ENCODE results near the gene SLCO4A1.

SLCO4A1 gene

DNA sequence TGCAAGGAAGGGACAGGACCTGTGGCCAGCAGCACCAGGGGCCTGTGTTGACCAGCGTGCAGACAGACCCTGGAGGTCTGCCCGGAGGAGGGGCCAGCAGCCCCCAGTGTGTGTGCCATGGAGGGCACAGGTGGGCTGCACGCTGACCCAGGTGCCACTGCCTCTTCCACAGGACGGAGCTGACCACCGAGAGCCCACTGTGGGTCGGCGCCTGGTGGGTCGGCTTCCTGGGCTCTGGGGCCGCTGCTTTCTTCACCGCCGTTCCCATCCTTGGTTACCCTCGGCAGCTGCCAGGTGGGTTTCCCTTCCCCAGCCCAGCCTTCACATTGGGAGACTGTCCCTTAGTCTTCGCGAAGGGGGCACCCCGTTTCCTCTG lies 17.9 kb downstream of the SLCO4A1 start:
- no peak overlapping the region for H3K27ac ChIP-seq (ENCODE audit: insufficient read depth, low read length, poor library complexity, severe bottlenecking)
- H3K27me3 ChIP-seq (replicated peaks; ENCODE audit: control insufficient read depth, insufficient read depth, low read length, poor library complexity, severe bottlenecking), result no peaks in the 10 kb centered on the region
- DNase-seq, result no peak
- no peaks in the 10 kb centered on the region for H3K4me1 ChIP-seq (ENCODE audit: control insufficient read depth, insufficient read depth, low read length, poor library complexity, severe bottlenecking)
- no peak overlapping the region for H3K4me3 ChIP-seq (ENCODE audit: insufficient read depth, low read depth, low read length, poor library complexity, severe bottlenecking)
- H3K9me3 ChIP-seq (ENCODE audit: control insufficient read depth, low read length), result no peaks in the 10 kb centered on the region
- H3K36me3 ChIP-seq (ENCODE audit: control insufficient read depth, insufficient read depth, low read length), result no peaks in the 10 kb centered on the region

DNA sequence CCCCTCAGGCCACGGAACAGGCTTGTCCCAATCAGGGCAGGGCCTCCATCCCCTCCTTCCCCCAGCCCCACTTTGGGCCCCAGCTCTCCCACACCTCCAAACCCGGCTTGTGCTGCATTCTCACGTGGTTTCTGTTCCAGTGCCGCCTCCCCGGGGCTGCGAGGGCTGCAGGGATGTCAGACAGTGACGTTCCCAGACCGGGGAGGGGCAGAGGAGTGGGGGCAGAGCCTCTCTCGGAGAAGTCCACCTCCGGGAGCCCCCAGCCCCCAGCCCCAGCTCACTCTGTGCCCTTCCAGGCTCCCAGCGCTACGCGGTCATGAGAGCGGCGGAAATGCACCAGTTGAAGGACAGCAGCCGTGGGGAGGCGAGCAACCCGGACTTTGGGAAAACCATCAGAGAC lies 18.5 kb downstream of the SLCO4A1 start:
- H3K27me3 ChIP-seq (replicated peaks; ENCODE audit: control insufficient read depth, insufficient read depth, low read length, poor library complexity, severe bottlenecking), result no peaks in the 10 kb centered on the region
- H3K9me3 ChIP-seq (ENCODE audit: control insufficient read depth, low read length), result no peaks in the 10 kb centered on the region

DNA sequence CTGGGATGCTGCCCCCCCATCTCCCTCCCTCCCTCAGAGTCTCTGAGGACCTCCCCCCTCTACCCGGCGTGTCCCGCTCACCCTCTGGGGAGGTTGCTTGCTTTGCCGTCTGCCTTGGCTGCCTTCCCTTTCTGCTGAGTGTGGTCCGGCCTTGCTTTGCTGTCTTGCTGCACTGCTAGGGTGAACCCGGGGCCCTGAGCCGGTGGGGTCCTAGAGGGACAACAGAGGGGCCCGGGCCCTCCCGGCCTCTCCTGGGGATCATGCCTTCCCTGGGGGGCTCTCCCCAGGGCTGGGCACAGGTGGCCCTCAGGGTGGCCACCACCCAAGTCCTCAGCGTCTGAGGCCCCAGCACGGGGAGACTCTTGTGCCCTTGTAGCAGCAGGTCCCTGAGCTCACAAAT lies 19.3 kb downstream of the SLCO4A1 start:
- H3K27me3 ChIP-seq (replicated peaks; ENCODE audit: control insufficient read depth, insufficient read depth, low read length, poor library complexity, severe bottlenecking), result no peaks in the 10 kb centered on the region
- H3K4me3 ChIP-seq (ENCODE audit: insufficient read depth, low read depth, low read length, poor library complexity, severe bottlenecking), result no peak overlapping the region
- DNase-seq, result no peak
- no peaks in the 10 kb centered on the region for H3K9me3 ChIP-seq (ENCODE audit: control insufficient read depth, low read length)
- H3K27ac ChIP-seq (ENCODE audit: insufficient read depth, low read length, poor library complexity, severe bottlenecking), result no peak overlapping the region
- H3K4me1 ChIP-seq (ENCODE audit: control insufficient read depth, insufficient read depth, low read length, poor library complexity, severe bottlenecking), result no peaks in the 10 kb centered on the region
- no peaks in the 10 kb centered on the region for H3K36me3 ChIP-seq (ENCODE audit: control insufficient read depth, insufficient read depth, low read length)

More for the DNA sequence above, 18.5 kb downstream of the SLCO4A1 start:
- H3K4me1 ChIP-seq (ENCODE audit: control insufficient read depth, insufficient read depth, low read length, poor library complexity, severe bottlenecking), result no peaks in the 10 kb centered on the region
- no peak overlapping the region for H3K27ac ChIP-seq (ENCODE audit: insufficient read depth, low read length, poor library complexity, severe bottlenecking)
- H3K36me3 ChIP-seq (ENCODE audit: control insufficient read depth, insufficient read depth, low read length), result no peaks in the 10 kb centered on the region
- no peak overlapping the region for H3K4me3 ChIP-seq (ENCODE audit: insufficient read depth, low read depth, low read length, poor library complexity, severe bottlenecking)
- DNase-seq, result no peak

DNA sequence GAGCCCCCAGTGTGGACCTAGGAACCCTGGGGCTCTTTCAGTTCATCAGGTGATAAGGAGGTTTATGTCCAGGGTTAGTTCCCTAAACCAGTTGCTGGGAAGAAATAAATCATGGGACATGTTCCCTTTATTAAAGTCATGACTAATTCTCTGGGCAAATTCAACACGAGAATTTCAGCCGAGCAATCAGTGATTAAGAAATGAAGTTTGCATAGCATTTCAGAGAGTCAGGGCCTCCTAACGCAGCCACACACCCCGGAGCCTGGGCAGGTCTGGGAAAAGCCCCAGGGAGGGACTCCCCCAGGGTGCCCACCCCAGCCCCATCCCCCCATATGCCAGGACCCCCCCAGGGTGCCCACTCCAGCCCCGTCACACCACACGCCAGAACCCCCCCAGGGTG lies 20.1 kb downstream of the SLCO4A1 start:
- Histone ChIP-seq H3K36me3 (ENCODE audit: control insufficient read depth, insufficient read depth, low read length) (no peaks in the 10 kb centered on the region), H3K27me3 (replicated peaks; ENCODE audit: control insufficient read depth, insufficient read depth, low read length, poor library complexity, severe bottlenecking) (no peaks in the 10 kb centered on the region), H3K27ac (ENCODE audit: insufficient read depth, low read length, poor library complexity, severe bottlenecking) (no peak overlapping the region), H3K4me3 (ENCODE audit: insufficient read depth, low read depth, low read length, poor library complexity, severe bottlenecking) (no peak overlapping the region), H3K4me1 (ENCODE audit: control insufficient read depth, insufficient read depth, low read length, poor library complexity, severe bottlenecking) (no peaks in the 10 kb centered on the region), H3K9me3 (ENCODE audit: control insufficient read depth, low read length) (no peaks in the 10 kb centered on the region)
- no peak for DNase-seq

DNA sequence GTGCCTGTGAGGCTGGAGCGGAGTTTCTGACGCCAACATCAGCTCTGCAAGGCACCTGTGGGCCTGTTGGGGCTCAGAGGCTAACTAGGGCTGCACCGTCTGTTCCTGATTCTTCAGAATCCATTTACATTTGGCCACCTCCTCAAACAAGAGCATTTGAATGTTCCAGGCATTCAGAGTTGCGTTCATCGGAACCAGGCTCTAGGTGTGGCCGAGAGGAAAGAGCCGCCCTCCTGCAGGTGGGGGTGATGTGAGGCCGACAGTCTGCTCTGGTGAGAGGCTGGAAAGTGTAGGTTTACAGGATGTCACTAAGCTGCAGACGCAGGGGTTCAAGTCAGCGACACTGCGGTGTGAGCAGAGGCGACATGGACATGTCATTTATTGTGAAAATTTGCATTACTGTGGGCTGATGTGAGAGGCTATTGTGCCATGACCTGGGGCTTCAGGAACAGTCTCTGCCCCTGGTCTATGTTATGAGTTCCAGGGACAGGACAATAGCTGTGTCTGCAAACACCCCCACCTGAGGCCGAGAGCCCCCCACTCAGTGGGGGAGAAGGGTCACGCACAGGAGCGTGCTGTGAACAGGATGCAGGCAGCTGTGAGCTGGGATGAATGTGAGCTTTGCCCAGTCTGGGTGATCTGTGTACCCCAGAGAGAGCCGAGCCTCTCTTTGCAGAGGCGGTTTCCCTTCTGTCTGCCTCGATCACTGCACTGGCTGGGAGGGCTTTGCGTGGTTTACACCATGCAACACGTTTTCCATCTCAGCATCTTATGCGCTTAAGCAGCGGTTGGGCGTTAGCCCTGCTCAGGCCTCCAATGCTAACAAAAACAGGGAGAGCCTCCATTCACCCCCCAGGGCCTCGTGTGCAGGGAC lies 21.1 kb downstream of the SLCO4A1 start:
- no peaks in the 10 kb centered on the region for H3K27me3 ChIP-seq (replicated peaks; ENCODE audit: control insufficient read depth, insufficient read depth, low read length, poor library complexity, severe bottlenecking)
- no peak overlapping the region for H3K4me3 ChIP-seq (ENCODE audit: insufficient read depth, low read depth, low read length, poor library complexity, severe bottlenecking)
- no peaks in the 10 kb centered on the region for H3K36me3 ChIP-seq (ENCODE audit: control insufficient read depth, insufficient read depth, low read length)
- H3K4me1 ChIP-seq (ENCODE audit: control insufficient read depth, insufficient read depth, low read length, poor library complexity, severe bottlenecking), result no peaks in the 10 kb centered on the region
- H3K27ac ChIP-seq (ENCODE audit: insufficient read depth, low read length, poor library complexity, severe bottlenecking), result no peak overlapping the region
- DNase-seq, result no peak
- no peaks in the 10 kb centered on the region for H3K9me3 ChIP-seq (ENCODE audit: control insufficient read depth, low read length)

DNA sequence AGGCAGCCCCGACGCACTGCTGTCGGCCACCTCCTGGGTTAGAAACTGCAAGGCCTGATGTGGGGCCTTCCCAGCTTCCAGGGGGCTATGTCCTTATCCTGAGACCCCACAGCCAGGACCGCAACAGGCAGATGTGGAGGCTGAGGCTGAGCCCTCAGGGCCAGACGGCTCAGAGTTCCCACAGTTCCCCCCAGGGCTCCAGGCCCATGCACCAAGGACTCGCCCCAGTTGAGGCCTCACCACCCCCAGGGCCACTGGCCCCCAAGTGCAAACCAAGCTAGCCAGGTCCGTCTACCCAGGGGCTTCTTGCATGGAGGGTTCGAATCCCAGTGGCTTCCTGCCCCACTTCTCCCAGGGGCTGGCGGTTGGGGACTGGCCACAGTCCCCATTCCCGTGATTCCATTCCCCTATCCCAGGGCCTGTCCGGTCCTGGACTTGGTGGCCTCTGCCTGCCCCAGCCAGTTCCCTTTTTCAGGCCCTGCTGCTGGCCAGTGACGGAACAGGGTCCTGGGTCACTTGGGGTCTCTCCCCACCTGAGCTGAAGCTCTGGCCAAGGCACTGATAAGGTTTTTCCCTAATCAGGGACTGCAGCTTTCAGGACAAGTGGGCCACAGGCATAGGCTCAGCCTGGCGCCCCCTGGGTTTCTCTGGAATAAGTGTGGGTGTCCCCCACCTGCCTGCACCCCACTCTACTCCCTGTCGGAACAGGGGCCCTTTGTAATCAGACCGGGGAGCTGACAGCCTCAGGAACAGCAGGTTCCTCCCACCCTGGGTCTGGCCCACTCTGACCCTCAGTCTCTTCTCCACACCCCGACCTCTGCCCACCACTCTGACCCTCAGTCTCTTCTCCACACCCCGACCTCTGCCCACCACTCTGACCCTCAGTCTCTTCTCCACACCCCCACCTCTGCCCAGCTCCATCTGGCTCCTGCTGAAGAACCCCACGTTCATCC lies 22.0 kb downstream of the SLCO4A1 start:
- Histone ChIP-seq H3K4me1 (ENCODE audit: control insufficient read depth, insufficient read depth, low read length, poor library complexity, severe bottlenecking) (no peaks in the 10 kb centered on the region), H3K36me3 (ENCODE audit: control insufficient read depth, insufficient read depth, low read length) (no peaks in the 10 kb centered on the region), H3K27me3 (replicated peaks; ENCODE audit: control insufficient read depth, insufficient read depth, low read length, poor library complexity, severe bottlenecking) (no peaks in the 10 kb centered on the region), H3K4me3 (ENCODE audit: insufficient read depth, low read depth, low read length, poor library complexity, severe bottlenecking) (no peak overlapping the region), H3K9me3 (ENCODE audit: control insufficient read depth, low read length) (no peaks in the 10 kb centered on the region), H3K27ac (ENCODE audit: insufficient read depth, low read length, poor library complexity, severe bottlenecking) (no peak overlapping the region)
- no peak for DNase-seq

DNA sequence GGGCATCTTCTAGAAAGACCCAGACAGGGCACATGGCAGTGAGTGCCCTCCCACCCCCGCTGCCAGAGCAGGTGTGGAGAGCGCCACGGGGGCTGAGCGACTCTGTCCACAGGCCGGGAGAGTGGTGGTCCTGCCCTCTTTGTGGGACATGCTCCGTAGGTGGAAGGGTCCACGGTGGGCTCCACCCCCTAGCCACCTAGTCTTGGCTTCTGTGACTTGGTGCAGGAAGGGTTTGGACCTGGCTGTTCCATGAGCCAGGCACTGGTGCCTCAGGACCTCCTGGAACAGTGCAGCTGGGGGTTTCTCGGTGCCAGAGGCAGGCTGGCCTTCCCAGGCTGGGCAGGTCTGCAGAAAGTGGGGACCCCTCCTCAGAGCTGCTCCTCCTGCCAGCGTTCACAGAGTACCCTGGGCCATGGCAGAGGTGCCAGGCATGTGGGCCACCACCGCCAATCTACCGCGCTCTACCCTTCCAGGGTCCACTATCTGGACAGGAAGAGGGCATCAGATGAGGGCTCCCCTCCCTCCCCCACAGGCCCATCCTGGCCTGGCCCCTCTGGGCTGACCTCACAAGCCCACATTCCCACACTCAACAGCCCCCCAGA lies 23.0 kb downstream of the SLCO4A1 start:
- Histone ChIP-seq H3K36me3 (ENCODE audit: control insufficient read depth, insufficient read depth, low read length) (no peaks in the 10 kb centered on the region), H3K4me3 (ENCODE audit: insufficient read depth, low read depth, low read length, poor library complexity, severe bottlenecking) (no peak overlapping the region), H3K9me3 (ENCODE audit: control insufficient read depth, low read length) (no peaks in the 10 kb centered on the region), H3K27me3 (replicated peaks; ENCODE audit: control insufficient read depth, insufficient read depth, low read length, poor library complexity, severe bottlenecking) (no peaks in the 10 kb centered on the region), H3K4me1 (ENCODE audit: control insufficient read depth, insufficient read depth, low read length, poor library complexity, severe bottlenecking) (no peaks in the 10 kb centered on the region), H3K27ac (ENCODE audit: insufficient read depth, low read length, poor library complexity, severe bottlenecking) (no peak overlapping the region)
- no peak for DNase-seq

DNA sequence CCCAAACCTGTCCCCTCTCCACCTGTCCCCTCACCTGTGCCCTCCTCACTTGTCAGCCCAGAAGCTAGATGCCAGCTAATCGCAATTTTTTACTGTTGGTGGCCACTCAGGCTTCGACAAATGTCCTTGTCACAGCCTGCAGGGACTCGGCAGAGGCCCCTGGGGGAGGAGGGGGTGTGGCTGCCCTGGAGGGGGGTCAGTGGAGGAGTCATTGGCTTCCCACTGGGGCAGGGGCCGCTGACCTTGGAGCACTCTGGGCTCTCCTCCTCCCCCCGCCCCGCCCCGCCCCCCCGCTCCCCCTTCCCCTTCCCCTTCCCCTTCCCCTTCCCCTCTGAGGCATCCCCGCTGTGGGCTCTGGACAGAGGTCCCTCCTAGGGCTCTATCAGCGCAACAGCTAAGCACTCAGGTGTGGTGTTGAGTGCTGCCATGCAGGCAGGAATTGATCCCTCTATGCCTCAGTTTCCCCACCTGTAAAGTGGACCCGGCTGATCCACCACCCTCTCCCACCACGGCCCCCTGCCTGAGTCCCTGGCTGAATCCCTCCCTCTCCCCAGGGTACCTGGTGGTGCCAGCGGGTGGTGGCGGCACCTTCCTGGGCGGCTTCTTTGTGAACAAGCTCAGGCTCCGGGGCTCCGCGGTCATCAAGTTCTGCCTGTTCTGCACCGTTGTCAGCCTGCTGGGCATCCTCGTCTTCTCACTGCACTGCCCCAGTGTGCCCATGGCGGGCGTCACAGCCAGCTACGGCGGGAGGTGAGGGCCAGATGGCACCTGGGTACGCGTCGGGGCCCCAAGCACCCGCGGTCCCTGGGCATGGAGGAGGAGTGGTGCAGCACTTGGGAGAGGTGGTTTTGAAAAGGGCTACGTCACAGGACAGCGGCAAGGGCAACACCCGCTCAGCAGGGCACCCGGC lies 23.8 kb downstream of the SLCO4A1 start:
- Histone ChIP-seq H3K36me3 (ENCODE audit: control insufficient read depth, insufficient read depth, low read length) (no peaks in the 10 kb centered on the region), H3K27ac (ENCODE audit: insufficient read depth, low read length, poor library complexity, severe bottlenecking) (no peak overlapping the region), H3K27me3 (replicated peaks; ENCODE audit: control insufficient read depth, insufficient read depth, low read length, poor library complexity, severe bottlenecking) (no peaks in the 10 kb centered on the region)

DNA sequence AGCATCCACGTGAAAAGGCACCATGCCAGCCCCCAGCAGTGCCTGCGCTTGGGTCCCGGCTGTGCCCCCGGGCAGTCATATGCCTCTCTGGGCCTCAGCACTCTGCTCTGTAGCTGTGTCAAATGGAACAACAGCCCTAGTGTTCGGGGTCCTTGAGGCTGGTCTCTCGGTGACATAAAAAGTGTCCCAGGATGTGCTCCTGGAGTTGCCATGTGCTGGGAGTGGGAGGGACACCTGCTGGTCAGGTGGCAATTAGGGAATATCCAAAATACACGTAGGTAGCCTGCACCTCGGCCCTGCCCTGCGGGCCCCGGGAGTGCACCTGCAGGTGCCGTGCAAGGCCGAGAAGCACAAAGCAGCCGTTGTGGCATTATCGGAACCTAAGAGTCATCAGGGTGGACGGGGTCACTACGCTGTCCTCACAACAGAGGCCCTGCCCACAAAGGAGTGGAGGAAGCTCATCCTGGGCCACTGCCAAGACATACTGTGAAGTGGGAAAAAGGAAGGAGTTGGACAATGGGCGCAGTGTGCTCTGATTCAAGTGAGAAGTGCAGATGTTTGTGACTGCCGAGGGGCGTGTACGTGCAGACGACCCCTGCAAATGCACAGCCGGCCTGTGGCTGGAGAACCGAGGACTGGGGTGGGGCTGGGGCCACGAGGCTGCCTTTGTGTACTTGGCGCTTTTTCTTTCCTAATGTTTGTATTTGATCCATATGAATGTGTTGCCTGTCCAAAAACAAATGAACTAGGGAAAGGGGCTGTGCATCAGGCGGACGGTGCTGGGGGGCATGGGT lies 24.6 kb downstream of the SLCO4A1 start:
- no peaks in the 10 kb centered on the region for H3K4me1 ChIP-seq (ENCODE audit: control insufficient read depth, insufficient read depth, low read length, poor library complexity, severe bottlenecking)
- H3K4me3 ChIP-seq (ENCODE audit: insufficient read depth, low read depth, low read length, poor library complexity, severe bottlenecking), result no peak overlapping the region
- H3K27ac ChIP-seq (ENCODE audit: insufficient read depth, low read length, poor library complexity, severe bottlenecking), result no peak overlapping the region
- no peak for DNase-seq
- no peaks in the 10 kb centered on the region for H3K36me3 ChIP-seq (ENCODE audit: control insufficient read depth, insufficient read depth, low read length)
- H3K9me3 ChIP-seq (ENCODE audit: control insufficient read depth, low read length), result no peaks in the 10 kb centered on the region
- no peaks in the 10 kb centered on the region for H3K27me3 ChIP-seq (replicated peaks; ENCODE audit: control insufficient read depth, insufficient read depth, low read length, poor library complexity, severe bottlenecking)

More for the DNA sequence above, 23.8 kb downstream of the SLCO4A1 start:
- Histone ChIP-seq H3K9me3 (ENCODE audit: control insufficient read depth, low read length) (no peaks in the 10 kb centered on the region), H3K4me1 (ENCODE audit: control insufficient read depth, insufficient read depth, low read length, poor library complexity, severe bottlenecking) (no peaks in the 10 kb centered on the region), H3K4me3 (ENCODE audit: insufficient read depth, low read depth, low read length, poor library complexity, severe bottlenecking) (no peak overlapping the region)
- no peak for DNase-seq

All from effector memory CD4-positive, alpha-beta T cell (primary cell).